Activated T-cell treated with anti-CD3 and anti-CD28 coated beads, Interleukin-2, amount 50 U/mL, for 48 hours (primary cell): ENCODE results near the gene GAP43.

Experiments
- DNase-seq, 2 experiments: peaks; one replicate each; pipeline ENCODE4 v3.0.0-alpha.2; 2020

The GAP43 gene

DNA sequence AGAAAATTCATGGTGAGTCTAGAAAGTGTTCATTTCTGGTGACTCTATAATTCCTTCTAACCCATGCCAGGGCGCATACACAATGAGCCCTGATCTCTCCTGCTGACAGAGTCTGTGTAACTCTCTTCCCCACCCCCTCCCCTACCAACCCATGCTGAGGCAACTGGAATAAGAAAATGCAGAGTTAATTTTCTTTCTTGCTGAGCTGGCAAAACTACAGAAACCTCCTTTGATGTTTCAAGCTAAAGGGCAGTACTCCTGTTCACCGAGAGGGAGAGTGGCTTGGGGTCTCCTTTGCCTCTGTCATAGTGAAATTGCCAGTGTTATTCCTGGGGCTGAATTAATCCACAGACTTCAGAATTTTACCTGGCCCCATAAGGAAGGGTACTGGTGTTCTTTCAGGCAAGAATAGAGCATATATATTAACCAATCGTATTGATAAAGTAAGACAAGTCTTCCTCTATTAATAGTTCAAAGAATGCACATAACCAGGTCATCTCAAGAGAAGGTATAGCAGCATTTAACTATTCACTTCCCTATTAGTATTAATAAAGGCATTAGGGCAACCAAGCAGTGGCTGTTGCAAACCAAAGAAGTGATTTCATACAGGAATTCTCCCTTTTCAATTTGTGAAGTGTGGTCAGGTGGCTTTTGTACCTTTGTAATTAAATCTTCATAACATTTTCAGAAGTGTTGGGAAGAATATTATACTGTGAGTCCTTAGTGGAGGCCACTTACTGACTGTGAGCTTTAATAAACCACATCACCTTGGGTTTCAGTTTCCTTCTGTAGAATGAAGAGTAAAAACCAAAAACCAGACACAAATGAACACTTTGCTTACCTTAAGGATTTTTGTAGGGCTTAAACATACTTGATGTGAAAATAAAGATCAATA lies 4.1 kb downstream of the GAP43 start:
- no peak for DNase-seq

DNA sequence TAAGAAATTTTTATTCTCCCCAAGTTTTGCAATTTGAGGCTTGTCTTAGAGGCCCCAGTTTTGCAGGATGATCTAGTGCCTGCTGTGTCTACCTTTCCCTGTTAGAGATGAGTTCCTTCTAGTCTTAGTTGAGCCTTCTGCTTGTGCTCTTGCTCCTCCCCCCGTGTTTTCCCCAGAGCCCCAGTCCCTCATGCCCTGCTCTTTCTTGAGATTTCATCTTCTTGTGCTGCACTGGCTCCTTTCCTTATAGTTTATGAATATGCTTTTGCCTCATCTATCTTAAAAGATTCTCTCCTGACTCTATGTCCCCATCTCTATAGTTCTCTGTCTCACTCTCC lies 4.7 kb downstream of the GAP43 start:
- no peak for DNase-seq

DNA sequence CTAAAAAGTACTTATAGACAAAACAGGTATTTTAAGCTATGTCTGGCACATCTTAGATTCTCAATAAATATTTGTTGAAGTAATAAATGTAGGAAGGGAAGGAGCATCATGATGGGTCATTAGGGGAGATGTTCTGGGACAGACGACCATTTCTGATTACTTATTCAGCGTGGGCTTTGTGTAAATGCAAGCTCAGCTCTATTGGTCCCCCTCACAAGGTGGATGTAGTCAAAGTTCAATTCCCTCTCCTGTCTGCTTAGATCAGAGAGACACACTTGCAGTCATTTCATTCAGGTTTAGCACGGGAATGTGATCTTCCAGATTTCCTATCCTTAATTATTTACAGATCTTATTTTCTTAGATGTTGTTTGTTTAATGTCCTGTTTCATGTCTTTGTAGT lies 7.5 kb downstream of the GAP43 start:
- no peak for DNase-seq

DNA sequence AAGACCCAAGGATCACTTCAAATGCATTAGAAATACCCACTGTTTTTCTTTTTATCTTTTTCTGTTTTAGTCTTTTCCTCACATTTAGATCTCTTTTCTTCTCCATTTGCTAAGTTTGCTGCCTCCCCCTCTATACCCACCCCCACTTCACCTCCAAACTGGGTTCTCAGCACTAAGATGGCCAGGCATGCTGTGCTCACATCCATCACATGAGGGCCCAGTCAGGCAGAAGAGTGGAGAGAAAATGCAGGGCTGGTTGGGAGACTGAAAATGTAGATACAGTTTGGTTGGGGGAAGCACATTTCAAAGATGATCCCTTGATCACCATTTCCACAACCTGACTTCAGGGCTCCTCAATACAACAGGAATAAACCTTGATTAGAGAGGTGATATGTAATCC lies 8.7 kb downstream of the GAP43 start:
- DNase-seq = no peak

DNA sequence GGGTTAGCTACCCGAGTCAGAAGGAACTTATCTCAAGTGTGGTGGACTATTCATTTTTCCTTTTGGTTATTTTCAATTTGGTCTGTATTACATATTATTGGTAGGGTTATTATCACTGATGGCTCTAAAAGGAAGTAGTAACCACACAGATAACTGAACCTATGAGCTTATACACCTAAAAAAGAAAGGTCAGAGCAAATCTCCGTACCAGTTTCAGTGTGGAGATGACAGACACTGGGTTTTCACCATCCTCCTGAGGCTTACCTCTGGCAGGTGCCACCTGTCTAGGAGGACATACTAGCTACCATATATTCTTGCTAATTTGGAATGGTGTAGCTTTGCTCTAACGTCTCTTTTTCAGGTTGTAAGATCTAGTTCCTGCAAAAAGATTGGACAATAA lies 10.2 kb downstream of the GAP43 start:
- no peak for DNase-seq

DNA sequence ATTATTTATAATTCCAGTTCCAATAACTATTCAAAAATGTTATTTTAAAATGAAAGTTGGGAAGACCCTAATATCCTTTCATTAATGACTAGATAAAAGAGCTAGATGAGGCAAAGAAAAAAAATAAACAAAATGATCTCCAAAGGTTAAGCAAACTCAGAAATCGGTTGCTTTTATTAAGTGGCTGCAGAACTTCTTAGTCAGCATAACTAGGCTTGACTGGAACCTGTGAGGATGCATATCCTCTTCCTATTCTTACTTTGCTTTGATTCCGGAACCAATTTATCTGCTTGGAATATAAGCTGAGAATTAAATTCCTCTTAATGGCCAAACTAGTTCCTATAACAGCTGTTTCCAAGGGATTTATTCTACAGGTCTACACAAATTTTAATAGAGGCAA lies 10.7 kb downstream of the GAP43 start:
- DNase-seq = no peak

DNA sequence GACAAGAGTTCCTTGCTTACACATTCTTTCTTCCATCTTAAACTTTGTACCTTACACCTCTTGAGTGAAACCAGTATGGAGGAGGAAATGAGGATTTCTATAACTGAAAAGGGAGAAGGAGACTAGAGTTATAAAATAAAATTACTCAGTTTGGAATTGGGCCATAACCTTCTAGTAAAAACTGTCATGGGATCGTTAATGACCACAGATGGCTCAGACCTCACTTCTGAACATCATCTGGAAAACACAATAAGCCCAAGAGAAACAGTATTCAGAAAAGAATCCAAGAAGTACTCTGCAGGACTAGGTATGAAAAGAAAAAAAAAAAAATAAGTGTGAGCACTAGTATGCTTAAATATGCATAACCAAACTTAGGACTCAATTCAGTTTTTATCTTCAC lies 12.1 kb downstream of the GAP43 start:
- DNase-seq = no peak

DNA sequence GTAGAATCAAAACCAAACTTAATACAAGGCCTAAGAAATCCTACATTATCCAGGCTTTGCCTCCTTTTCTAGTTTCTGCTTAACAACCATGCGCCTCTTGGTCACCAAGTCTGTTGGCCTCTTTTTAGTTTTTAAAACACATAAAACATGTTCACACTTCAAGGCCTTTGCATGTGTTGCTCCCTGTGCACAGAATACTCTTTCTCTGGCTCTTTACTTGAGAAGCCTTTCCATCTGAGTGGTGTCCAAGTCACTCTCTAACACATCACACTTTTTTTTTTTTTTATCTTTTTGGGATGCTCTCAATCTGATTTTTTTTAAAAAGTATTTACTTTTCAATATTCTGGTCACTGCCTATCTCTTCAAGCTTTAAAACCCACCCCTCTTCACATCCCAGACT lies 14.9 kb downstream of the GAP43 start:
- no peak for DNase-seq

DNA sequence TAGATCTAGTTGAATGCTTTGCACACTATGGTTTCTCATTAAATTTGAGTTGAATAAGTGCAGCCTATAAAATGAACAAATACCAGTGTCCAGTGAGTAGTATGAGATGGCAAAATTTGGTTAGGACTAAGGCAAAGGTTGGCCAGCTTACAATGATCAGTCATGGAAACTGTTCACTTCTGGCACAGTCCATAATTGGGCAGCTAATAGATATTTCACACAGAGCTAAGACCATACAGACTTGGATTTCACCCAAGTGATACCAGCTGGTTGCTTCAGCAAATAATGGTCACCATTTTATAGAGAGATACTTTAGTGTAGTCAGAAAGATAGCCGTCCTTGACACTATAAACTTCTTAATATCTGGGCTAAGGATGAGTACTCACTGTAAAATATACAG lies 15.7 kb downstream of the GAP43 start:
- no peak for DNase-seq

DNA sequence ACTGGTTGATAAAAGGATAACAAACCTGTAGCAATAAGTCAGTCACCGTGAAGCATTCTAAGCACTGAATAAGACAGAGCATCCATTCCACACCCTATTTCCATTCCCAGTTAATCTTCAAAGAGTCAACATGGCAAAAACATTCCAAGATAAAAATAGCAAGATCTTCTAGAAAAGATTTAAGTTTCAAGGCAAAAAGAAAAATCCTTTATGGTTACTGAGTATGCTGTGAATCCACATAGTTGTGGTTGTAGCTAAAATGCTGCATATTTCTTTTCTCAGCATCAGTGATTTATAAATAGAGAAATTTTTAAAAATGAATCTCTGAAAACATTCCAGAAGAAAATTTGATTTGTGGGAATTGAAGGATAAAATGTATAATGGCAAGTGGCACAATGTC lies 21.1 kb downstream of the GAP43 start:
- DNase-seq = no peak

DNA sequence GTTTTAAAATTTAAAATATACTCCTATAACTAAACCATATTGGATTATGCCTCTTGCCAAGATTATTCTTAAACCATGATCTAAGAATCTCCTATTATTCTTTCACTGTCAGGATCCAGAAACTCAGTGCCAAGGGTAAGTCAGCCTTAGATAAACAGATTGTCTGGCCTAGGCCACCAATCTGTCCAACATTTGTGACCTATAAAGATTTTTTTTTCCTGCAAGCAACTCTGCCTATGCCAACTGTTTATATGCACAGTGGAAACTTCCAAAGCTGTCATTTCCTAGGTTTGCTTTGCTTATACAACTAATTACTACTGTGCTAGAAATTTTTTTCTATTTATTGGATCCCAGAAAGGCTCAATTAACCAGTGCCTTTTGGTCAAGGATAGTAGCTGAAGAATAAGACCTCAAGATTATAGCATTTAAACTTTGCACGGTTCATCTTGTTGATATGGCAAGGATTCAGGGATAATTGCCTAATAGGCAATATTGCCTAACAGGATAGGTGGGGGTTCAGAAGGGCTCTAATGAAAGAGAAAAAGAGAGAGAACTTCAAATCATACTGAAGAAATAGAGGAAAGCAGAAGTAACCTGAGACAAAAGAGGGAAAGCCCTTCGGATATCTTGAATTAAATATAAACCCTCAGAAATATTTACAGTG lies 22.8 kb downstream of the GAP43 start:
- DNase-seq = no peak

DNA sequence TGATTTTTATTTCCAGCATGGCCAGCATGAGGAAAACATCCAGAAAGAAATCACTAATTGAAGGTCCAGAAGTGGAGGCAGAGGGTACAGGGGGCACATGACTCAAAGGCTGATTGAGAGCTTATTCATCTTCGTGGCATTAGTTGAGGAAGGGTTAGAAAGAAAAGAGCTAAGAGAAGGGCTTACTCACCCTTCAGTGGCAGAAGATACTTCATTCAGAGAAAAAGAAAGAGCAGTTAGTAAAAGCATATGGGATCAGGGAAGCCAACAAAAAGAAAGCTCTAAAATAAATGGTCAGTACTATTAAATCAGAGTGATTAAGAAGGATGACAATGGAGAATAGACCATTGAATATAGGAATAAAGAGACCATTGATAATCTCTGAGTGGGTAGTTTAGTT lies 25.2 kb downstream of the GAP43 start:
- DNase-seq = no peak

DNA sequence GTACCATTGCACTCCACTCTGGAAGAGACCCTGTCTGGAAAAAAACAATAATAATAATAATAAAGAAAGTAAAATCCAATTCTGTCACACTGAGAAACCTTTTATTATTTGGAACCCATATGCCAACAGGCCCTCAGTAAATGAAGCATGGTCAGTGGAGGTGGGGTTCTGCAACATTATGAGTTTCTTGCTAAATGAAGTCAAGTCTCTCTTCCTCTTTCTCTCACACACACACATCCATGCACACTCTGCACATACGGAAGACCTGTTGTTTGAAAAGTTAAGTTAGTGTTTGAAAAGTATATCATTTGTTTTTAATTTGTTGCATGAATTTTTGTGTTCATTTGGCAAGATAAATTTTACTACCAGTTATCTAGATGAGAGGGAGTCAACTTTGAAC lies 27.8 kb downstream of the GAP43 start:
- no peak for DNase-seq

DNA sequence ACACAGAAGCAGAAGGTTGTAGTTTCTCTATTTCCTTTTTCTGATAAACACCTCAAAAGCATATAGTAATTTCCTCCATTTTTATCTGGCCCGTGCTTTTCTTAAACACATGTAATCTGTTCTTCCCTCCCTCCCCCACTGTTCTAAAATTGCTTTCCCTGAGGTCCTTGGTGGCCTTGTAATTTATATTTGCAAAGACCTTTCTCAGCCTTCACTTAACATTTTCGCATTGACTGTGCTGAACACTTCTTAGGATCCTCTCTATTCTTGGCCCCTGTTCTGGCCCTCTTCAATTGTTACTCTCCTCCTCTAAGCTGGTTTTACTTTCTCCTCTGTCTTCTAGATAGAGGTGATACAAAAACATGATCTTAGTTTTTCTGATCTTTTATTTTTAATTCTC lies 28.3 kb downstream of the GAP43 start:
- no peak for DNase-seq

DNA sequence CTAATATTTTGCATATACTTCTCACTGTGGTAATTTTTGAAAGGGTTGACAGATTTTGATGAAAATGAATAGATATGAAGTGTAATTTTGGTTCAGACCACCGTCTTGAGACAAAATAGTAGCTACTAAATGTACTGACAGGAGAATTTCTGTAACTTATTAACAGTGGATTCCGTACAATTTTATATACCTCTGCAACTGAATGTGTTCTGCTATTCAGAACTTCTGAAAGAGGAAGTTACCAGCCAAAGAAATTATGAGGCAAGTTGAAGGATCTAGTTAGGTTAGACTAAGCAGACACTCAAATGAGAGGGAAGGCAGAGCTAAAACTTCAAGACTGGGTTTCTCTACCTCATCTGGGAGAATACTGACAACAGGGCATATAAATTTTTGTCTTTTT lies 29.4 kb downstream of the GAP43 start:
- no peak for DNase-seq

DNA sequence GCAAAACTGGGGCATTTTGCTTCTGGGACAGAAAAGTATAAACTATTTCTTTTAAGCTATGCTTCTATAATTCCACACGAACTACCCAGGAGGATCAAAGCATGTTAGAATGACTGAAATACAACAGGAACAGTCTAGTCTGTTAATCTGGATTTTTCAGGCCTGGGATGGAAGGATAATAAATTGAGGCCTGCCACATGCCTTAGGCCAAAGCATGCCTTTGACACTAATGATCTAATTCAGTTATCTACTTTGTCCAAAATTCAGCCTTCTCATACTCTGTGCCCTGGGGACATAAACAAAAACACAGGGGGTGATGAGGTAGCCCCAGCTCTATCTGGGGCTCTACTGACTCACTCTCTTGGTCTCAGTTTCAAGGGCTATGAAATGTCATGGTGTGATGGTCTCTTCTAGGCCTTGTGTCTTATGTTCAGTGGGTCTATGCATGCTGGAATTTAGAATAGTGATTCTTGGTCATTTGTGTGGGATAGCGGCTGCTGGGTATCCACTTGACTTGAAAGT lies 32.5 kb downstream of the GAP43 start:
- DNase-seq = no peak

DNA sequence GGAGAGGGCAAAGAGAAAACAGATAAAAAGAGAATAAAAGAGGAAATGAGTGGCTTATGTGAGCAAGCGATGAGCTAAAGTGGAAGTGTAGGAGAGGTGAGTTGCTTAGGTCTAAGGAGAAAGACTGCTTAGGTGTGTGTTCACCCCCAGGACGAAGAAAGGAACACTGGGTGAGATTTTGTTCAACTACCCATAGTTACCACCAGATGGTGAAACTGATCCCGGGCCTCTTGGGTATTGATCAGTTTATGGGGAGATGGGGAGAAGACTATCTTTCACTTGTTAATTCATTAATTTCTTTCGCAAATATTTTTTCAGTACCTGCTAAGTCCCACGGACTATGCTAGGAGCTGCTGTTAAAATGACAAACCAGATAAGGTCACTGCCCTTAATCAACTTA lies 33.9 kb downstream of the GAP43 start:
- DNase-seq = no peak

DNA sequence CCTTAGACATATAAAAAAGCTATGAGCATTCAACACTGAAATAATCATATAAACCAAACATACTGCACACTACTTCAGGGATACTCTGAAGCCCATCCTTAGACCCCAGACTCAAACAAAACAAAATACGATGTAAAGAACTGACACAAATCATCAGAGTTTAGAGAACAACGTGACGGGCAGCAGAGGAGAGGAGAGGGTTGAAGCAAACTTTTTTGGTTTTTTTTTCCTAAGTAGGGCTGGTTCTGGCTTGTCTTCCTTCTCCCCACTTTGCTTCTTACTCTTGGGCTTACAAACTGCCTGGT lies 34.7 kb downstream of the GAP43 start:
- no peak for DNase-seq

DNA sequence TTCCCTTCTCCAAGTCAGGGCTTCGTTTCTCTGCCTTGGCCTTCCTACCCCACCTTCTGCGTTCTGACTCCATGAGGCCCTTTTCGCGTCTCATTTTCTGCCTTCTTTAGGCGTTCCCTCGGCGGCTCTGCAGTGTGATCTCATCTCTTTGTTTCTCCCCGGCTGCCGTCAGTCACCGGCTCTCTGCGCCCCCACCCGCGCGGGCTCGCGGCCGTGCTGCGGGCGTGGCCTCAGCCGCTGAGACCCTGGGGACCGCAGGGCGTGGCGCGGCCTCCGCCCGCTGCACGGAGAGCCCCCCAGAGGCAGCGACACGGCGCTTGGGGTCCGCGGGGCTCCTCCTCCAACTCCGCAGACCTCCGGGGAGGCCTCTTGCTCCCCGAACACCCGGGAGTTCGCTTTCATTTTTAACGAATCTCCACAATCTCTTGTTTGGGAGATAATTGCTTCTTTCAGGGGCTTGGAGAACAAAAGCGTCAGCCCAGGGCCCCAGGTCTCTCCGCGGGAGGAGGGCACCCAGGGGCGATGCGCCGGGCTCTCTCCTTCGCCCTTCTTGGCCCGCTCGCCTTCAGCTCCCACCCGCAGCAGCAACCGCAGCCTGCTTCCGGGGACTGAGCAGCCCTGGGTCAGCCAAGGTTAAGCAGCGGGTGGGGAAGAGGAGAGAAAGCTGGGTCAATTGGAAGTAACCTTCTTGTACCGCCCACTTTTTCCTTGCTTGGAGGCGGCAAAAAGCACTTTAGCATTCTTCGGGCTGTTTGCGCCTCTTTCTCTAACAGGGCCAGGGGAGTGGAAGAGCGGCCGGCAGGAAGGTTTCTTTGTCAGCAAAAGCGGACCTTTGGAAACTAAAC lies 35.2 kb downstream of the GAP43 start:
- peak; percentile 80 to 86 for DNase-seq

DNA sequence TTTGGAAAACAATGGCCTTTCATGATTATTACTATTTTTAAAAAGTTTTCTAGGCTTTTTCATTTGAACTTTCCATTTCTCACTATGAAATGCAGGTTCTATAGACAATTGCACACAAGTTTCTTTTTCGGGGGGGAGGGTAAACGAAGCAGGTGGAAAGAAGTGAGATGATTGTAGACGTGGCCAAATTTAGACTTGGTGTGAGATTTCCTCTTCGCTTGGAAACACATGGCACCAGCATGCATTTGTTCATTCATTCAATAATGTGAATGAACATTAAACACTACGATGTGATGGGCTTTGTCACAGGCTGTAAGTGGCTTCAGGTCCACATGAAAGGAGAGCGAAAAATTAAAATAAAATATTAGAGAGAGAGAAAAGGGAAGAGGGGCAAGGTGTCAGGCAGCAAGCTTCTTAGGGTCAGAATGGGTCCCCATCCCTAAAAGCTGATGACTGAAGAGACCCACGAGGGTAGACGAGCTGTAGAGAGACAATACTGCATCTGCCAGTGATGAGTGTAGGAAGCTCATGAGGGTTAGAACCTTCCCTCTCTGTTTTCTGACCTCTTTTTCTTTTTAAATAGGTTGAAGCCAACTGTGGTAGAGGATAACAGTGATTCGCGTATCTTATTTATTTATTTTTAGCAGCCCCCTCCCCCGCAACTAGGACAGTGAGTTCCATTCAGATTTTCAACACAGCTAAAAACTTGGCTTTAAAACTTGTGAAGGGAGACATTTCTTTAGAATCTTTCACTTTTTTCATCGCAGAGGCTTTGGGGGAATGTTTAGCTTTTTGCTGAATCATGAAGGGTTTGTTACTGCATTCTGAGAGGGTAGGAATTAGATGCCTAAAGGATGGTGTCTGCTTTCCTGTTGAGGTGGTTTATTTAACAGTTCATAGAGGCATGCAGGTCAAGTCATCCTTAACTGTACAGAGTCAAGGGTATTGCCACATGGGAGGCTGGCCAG lies 36.2 kb downstream of the GAP43 start:
- DNase-seq = no peak

DNA sequence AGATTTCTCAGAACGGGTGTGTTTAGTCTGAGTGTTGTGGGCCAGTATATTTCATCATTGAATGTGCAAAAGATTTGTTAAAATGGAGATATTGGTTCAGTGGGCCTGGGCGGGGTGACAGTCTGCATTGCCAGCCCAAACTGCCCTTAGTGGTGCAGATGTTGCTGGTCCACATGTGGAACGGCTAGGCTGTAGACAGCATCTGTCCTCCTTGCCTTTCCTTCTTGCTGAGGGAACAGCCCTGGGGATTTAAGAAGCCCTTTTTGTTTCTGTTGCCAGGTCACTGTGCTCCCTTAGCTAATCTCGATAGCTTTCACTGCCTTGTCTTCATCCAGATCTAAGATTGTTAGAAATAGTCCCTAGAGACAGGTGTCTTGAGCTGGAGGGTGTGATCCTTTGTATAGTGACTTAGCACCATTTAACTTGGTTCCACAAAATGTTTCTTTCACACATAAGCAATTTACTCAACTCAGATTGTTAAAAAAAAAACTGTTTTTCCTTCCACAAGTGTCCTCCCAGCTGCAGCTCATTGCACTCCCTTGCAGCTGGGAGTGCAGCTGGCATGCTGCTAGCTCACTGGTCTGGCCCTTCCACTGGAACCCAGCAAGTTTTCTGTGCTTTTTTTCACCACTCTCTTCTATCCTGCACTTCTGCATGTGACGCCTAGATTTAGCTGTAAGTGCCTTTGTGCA lies 37.5 kb downstream of the GAP43 start:
- no peak for DNase-seq

DNA sequence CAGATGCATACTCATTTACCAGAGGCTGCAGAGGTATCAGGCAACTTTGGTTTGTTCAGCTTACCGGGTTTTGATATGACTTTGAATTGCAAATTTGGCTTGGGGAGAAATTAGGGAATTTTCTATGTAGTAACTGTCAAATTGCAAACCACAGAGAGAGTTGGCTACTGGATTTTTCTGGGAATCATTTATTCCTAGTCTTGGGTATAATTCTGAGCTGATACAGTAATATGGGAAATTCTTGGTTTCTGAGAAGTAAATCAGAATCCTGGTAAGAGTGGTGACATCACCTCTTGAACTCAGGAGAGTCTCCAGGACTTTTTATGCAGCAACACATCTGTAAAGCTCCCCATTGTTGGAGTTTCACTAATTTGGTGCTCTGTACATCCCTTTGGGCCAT lies 39.0 kb downstream of the GAP43 start:
- no peak for DNase-seq
